NCI-H748 (cell line): ENCODE measurements around the gene PRSS36.

Experiments
- DNase-seq: peaks from one replicate; lab custom pipeline; 2025; ENCODE audit not compliant: unreplicated experiment; lab: John Stamatoyannopoulos, UW

The PRSS36 gene

GRCh38 chr16:31128711-31129567 lies 20.9 kb downstream of the PRSS36 start:
- no peak for DNase-seq

- DNase-seq: no peak
Measured at GRCh38 chr16:31127182-31127581, 22.7 kb downstream of the PRSS36 start.

- no peak for DNase-seq
Measured at GRCh38 chr16:31125844-31126243, 24.0 kb downstream of the PRSS36 start.

GRCh38 chr16:31120129-31120528 lies 29.7 kb downstream of the PRSS36 start:
- no peak for DNase-seq

- no peak for DNase-seq
Measured at GRCh38 chr16:31118223-31119155, 31.4 kb downstream of the PRSS36 start.

- DNase-seq: peak; percentile 97
Measured at GRCh38 chr16:31117384-31118222, 32.3 kb downstream of the PRSS36 start, which contains the start of gene KAT8. Gene KAT8, plus strand, starts transcription at chr16:31117664. Its CDS starts 18 bp downstream, at chr16:31117682.

- no peak for DNase-seq
Measured at GRCh38 chr16:31114468-31114867, 35.4 kb downstream of the PRSS36 start.

GRCh38 chr16:31113121-31114120 lies 36.4 kb downstream of the PRSS36 start:
- DNase-seq: no peak

- no peak for DNase-seq
Measured at GRCh38 chr16:31112711-31113110, 37.2 kb downstream of the PRSS36 start.

GRCh38 chr16:31111881-31112466 lies 37.9 kb downstream of the PRSS36 start:
- DNase-seq: no peak

GRCh38 chr16:31110106-31111034 lies 39.5 kb downstream of the PRSS36 start:
- DNase-seq: no peak

- no peak for DNase-seq
Measured at GRCh38 chr16:31109622-31110021, 40.2 kb downstream of the PRSS36 start.

GRCh38 chr16:31108794-31109558 lies 40.9 kb downstream of the PRSS36 start:
- DNase-seq: no peak

- DNase-seq: peak; percentile 72
Measured at GRCh38 chr16:31108035-31108793, 41.7 kb downstream of the PRSS36 start, which contains the start of gene BCKDK. Gene BCKDK, plus strand, starts transcription at chr16:31108386. Its CDS starts 838 bp downstream, at chr16:31109224.

GRCh38 chr16:31107465-31107867 lies 42.4 kb downstream of the PRSS36 start:
- no peak for DNase-seq
